Thoracic aorta (tissue), 2 donors: ENCODE measurements around the gene SNX30. TPM values are rescaled to one million over a fixed set of nuclear protein-coding genes. Genes with fewer than 3 reads are reported as not detected.

Source experiments
- ATAC-seq: fragments of 150-250 bp; one replicate; pipeline ENCODE4 v1.8.0; 2017; ENCODE audit warnings: low read depth; ENCODE audit not compliant: insufficient number of reproducible peaks, low FRiP score
- DNase-seq: peaks from one replicate; pipeline ENCODE4 v3.0.0-alpha.2; 2020; ENCODE audit warnings: low spot score
- H3K27ac ChIP-seq, 2 donors: fragments of 200-600 bp; sonication (generic); 1 replicate in 1 of 2; 2 replicates in 1 of 2; pipeline ENCODE4 v1.5.1; 2016; ENCODE audit warnings: mild to moderate bottlenecking in 2 of 2, moderate library complexity in 2 of 2
- H3K27me3 ChIP-seq: fragments of 200-600 bp; sonication (generic); replicated peaks from 2 replicates; pipeline ENCODE4 v1.6.0; 2016; ENCODE audit warnings: mild to moderate bottlenecking; ENCODE audit not compliant: insufficient read depth
- H3K36me3 ChIP-seq: fragments of 200-600 bp; sonication (generic); one replicate; pipeline ENCODE4 v1.5.1; 2016
- H3K4me1 ChIP-seq, 2 donors: fragments of 200-600 bp; sonication (generic); 1 replicate in 1 of 2; 2 replicates in 1 of 2; pipeline versions ENCODE4 v1.5.1 to v1.6.0; 2016; ENCODE audit warnings: low read depth in 2 of 2, mild to moderate bottlenecking in 1 of 2; ENCODE audit not compliant: control insufficient read depth in 1 of 2
- H3K4me3 ChIP-seq: fragments of 200-600 bp; sonication (generic); 2 replicates; pipeline ENCODE4 v1.5.1; 2016; ENCODE audit warnings: mild to moderate bottlenecking
- H3K9me3 ChIP-seq: fragments of 200-600 bp; sonication (generic); 2 replicates; pipeline ENCODE4 v1.5.1; 2016
- CTCF ChIP-seq: fragments of 200-600 bp; sonication (generic); IDR thresholded peaks from one replicate; pipeline ENCODE4 v1.5.1; 2019; ENCODE audit warnings: antibody characterized with exemption
- total RNA-seq, 2 donors: library from RNA; depleted of rRNA; stranded (reverse); fragments of >200 nt; gene quantifications; one replicate each; pipeline versions ENCODE4 v1.1.0 to v1.2.3, GENCODE V29; 2016

SNX30 gene
- total RNA-seq, 2 donors from 2014 or later = 11.2 to 36.3 TPM

GRCh38 chr9:112725961-112726360 lies 24.6 kb upstream of the SNX30 start:
- Histone ChIP-seq H3K4me3 (no peak overlapping the region), H3K36me3 (no peaks in the 10 kb centered on the region), H3K9me3 (no peaks in the 10 kb centered on the region), H3K4me1 (no peaks in the 10 kb centered on the region), H3K27ac (no peak overlapping the region), H3K27me3 (no peaks in the 10 kb centered on the region)
- no peak for DNase-seq
- ATAC-seq = no peak
- no peak for TF ChIP-seq CTCF

DNA sequence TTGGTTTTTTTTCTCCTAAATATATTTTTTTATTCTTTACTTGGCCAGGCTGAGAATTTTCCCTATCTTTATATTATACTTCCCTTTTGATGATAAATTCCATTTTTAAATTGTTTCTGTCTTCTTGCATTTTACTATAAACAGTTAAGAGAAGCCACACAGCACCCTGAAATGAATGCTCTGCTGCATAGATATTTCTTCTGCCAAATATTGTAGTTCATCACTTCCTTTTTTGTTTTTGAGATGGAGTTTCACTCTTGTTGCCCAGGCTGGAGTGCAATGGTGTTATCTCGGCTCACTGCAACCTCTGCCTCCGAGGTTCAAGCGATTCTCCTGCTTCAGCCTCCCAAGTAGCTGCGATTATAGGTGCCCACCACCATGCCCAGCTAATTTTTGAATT lies 24.1 kb upstream of the SNX30 start:
- Histone ChIP-seq H3K27ac (no peak overlapping the region), H3K4me1 (no peaks in the 10 kb centered on the region), H3K9me3 (no peaks in the 10 kb centered on the region), H3K36me3 (no peaks in the 10 kb centered on the region), H3K27me3 (no peaks in the 10 kb centered on the region), H3K4me3 (no peak overlapping the region)
- ATAC-seq (no peak), DNase-seq (no peak)
- no peak for TF ChIP-seq CTCF

DNA sequence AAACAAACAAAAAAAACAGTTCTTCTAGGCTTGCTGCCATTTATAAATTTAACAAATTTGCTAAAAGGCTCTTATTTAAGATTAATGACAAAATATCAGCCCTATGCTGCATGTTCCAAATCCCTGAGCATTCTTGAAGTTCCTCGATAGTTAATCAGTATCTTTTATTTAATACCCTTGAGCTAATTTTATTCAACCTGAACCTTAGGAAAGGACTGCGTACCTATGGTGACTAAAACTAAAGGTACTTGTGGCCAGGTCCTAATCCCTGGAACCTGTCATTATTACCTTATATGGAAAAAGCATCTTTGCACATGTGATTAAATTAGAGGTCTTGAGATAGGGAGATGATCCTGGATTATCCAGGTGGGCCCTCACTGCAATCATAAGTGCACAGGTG lies 22.2 kb upstream of the SNX30 start:
- no peaks in the 10 kb centered on the region for H3K27me3 ChIP-seq
- no peak for ATAC-seq
- no peak overlapping the region for H3K4me3 ChIP-seq
- no peaks in the 10 kb centered on the region for H3K36me3 ChIP-seq
- no peak overlapping the region for H3K27ac ChIP-seq
- TF ChIP-seq CTCF = no peak
- H3K4me1 ChIP-seq = no peaks in the 10 kb centered on the region
- DNase-seq = no peak
- no peaks in the 10 kb centered on the region for H3K9me3 ChIP-seq

DNA sequence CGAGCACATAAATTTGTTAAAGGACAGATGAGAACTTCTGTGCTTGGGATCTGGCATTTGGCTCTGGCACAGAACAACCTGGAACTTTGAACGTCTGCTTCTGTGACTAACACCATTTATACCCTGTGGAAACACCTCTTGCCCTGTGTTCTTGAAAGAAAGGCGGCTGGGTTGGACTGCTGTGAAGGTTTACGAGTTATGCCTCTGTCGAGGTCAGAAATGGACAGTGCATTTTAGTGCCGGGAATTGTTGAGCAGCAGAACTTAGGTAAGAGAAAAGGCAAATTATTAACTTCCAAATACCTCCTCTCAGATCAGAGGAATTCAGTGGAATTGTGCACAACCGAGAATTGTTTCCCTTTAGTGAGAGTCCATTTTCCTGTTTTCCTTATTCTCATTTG lies 18.6 kb upstream of the SNX30 start:
- Histone ChIP-seq H3K9me3 (no peaks in the 10 kb centered on the region), H3K27me3 (no peaks in the 10 kb centered on the region), H3K36me3 (no peaks in the 10 kb centered on the region), H3K4me1 (no peaks in the 10 kb centered on the region), H3K4me3 (no peak overlapping the region), H3K27ac (no peak overlapping the region)
- no peak for TF ChIP-seq CTCF
- no peak for DNase-seq
- no peak for ATAC-seq

DNA sequence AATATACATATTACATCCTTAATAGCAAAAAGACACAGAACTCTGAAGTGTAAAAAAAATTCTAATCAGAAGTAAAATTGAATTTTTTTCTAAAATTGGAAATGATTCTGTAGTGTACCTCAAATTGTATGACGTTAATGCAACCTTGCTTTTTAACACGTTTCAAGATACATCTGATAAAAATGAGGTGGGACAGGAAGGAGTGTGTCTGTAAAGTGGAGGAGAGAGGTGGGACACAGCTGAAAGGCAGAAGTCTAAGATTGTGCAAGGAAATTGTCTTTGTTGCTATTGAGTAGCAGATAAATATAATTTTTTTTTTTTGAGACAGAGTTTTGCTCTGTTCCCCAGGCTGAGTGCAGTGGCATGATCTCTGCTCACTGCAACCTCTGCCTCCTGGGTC lies 15.7 kb upstream of the SNX30 start:
- TF ChIP-seq CTCF = no peak
- Histone ChIP-seq H3K27ac (no peak overlapping the region), H3K4me3 (no peak overlapping the region), H3K9me3 (no peaks in the 10 kb centered on the region), H3K27me3 (no peaks in the 10 kb centered on the region), H3K36me3 (no peaks in the 10 kb centered on the region), H3K4me1 (no peaks in the 10 kb centered on the region)
- ATAC-seq (no peak), DNase-seq (no peak)
